SK-N-SH treated with all-trans-retinoic acid at 6 μM for 48 hours (cell line): ENCODE measurements around the gene ICE1.

Experiments
- ATAC-seq: fragments of 200-7000 bp; cut with Tn5 transposase; 3 replicates; pipeline ENCODE4 v1.9.1; 2020; ENCODE audit warnings: mild to moderate bottlenecking, moderate library complexity
- ARNTL ChIP-seq: fragments of 450-650 bp; formaldehyde crosslinking; IDR thresholded peaks from 2 replicates; pipeline ENCODE4 v1.5.0; 2020; ENCODE audit warnings: low read depth, mild to moderate bottlenecking, moderate library complexity, borderline replicate concordance
- BACH2 ChIP-seq: fragments of 250-450 bp; sonication (Bioruptor Pico); IDR thresholded peaks from 2 replicates; pipeline ENCODE4 v1.9.0; 2021; ENCODE audit warnings: mild to moderate bottlenecking, borderline replicate concordance
- CREB5 ChIP-seq: fragments of 250-450 bp; sonication (Bioruptor Pico); IDR thresholded peaks from 2 replicates; pipeline ENCODE4 v1.5.1; 2020; ENCODE audit warnings: low read depth, mild to moderate bottlenecking, moderate library complexity
- CSDC2 ChIP-seq: fragments of 250-450 bp; sonication (Bioruptor Pico); IDR thresholded peaks from 2 replicates; pipeline ENCODE4 v1.5.0; 2020; ENCODE audit warnings: mild to moderate bottlenecking, moderate library complexity
- ESRRG ChIP-seq: fragments of 250-450 bp; sonication (Bioruptor Pico); IDR thresholded peaks from 2 replicates; pipeline ENCODE4 v1.6.1; 2021; ENCODE audit warnings: mild to moderate bottlenecking
- GLIS3 ChIP-seq: fragments of 250-450 bp; sonication (Bioruptor Pico); IDR thresholded peaks from 2 replicates; pipeline ENCODE4 v1.5.0; 2020; ENCODE audit warnings: mild to moderate bottlenecking, moderate library complexity
- ISL1 ChIP-seq: fragments of 250-450 bp; sonication (Bioruptor Pico); IDR thresholded peaks from 2 replicates; pipeline ENCODE4 v2.1.2; 2022; ENCODE audit warnings: mild to moderate bottlenecking, moderate library complexity
- OSR1 ChIP-seq: fragments of 250-450 bp; sonication (Bioruptor Pico); IDR thresholded peaks from 2 replicates; pipeline ENCODE4 v1.8.0; 2022; ENCODE audit warnings: moderate library complexity, mild to moderate bottlenecking, inconsistent platforms
- POU6F1 ChIP-seq: fragments of 250-450 bp; sonication (Bioruptor Pico); IDR thresholded peaks from 2 replicates; pipeline ENCODE4 v1.8.0; 2021; ENCODE audit warnings: low read depth, mild to moderate bottlenecking, moderate library complexity, borderline replicate concordance
- PPARA ChIP-seq: fragments of 250-450 bp; sonication (Bioruptor Pico); IDR thresholded peaks from 2 replicates; pipeline ENCODE4 v1.5.0; 2020; ENCODE audit warnings: mild to moderate bottlenecking, borderline replicate concordance
- RARB ChIP-seq: fragments of 250-450 bp; sonication (Bioruptor Pico); IDR thresholded peaks from 2 replicates; pipeline ENCODE4 v1.8.0; 2021; ENCODE audit warnings: mild to moderate bottlenecking, moderate library complexity
- SNAI2 ChIP-seq: fragments of 250-450 bp; sonication (Bioruptor Pico); IDR thresholded peaks from 2 replicates; pipeline ENCODE4 v1.5.0; 2020; ENCODE audit warnings: mild to moderate bottlenecking, moderate library complexity
- TCF4 ChIP-seq: fragments of 250-450 bp; sonication (Bioruptor Pico); IDR thresholded peaks from 2 replicates; pipeline ENCODE4 v1.8.0; 2021; ENCODE audit warnings: mild to moderate bottlenecking, moderate library complexity, borderline replicate concordance
- TOX ChIP-seq: fragments of 250-450 bp; sonication (Bioruptor Pico); IDR thresholded peaks from 2 replicates; pipeline ENCODE4 v1.8.0; 2021; ENCODE audit warnings: mild to moderate bottlenecking, moderate library complexity, borderline replicate concordance
- ZFP3 ChIP-seq: fragments of 250-450 bp; sonication (Bioruptor Pico); IDR thresholded peaks from 2 replicates; pipeline ENCODE4 v1.5.0; 2020; ENCODE audit warnings: mild to moderate bottlenecking, moderate library complexity
- ZNF565 ChIP-seq: fragments of 450-650 bp; formaldehyde crosslinking; conservative IDR thresholded peaks from 2 replicates; pipeline ENCODE4 v1.5.0; 2020; ENCODE audit warnings: low read depth, mild to moderate bottlenecking, moderate library complexity
- ZNF70 ChIP-seq: fragments of 450-650 bp; formaldehyde crosslinking; IDR thresholded peaks from 2 replicates; pipeline ENCODE4 v1.5.0; 2020; ENCODE audit warnings: mild to moderate bottlenecking, moderate library complexity
- ZNF8 ChIP-seq: fragments of 450-650 bp; formaldehyde crosslinking; IDR thresholded peaks from 2 replicates; pipeline ENCODE4 v1.5.0; 2020; ENCODE audit warnings: mild to moderate bottlenecking, moderate library complexity
- TF ChIP-seq, protein P1 (sequence below): fragments of 250-450 bp; sonication (Bioruptor Pico); IDR thresholded peaks from 2 replicates; pipeline ENCODE4 v1.5.0; 2020; ENCODE audit warnings: mild to moderate bottlenecking, moderate library complexity
- TF ChIP-seq, protein P2 (sequence below): fragments of 250-450 bp; sonication (Bioruptor Pico); IDR thresholded peaks from 2 replicates; pipeline ENCODE4 v1.5.1; 2021; ENCODE audit warnings: mild to moderate bottlenecking, moderate library complexity

Gene ICE1

DNA sequence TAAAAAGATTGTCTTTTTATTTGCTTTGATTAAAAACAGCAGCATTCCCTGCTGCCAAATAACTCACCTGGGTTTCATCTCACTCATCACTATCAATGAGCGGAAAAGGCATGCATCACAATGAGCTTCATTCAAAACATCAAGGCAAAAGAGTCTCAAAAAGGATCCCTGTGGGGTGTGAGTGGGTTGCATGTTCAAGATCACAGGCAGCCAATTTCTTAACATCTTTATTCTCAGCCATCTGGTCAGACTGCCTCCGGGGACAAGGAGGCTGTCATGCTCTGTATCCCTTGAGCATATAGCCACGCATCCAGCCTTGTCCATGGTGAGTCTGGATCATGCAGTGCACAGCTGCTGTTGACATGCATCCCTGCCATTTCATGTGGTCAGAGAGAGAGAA, 117.1 kb downstream of the ICE1 start:
- no peak for TF ChIP-seq RARB (CRISPR knock-in tag)
- TF ChIP-seq ZNF70 (CRISPR knock-in tag), result no peak
- TF ChIP-seq BACH2 (CRISPR knock-in tag), result no peak
- no peak for TF ChIP-seq ZNF565 (CRISPR knock-in tag)
- no peak for TF ChIP-seq CSDC2 (CRISPR knock-in tag)
- TF ChIP-seq POU6F1 (CRISPR knock-in tag), result no peak
- TF ChIP-seq, protein P1, sequence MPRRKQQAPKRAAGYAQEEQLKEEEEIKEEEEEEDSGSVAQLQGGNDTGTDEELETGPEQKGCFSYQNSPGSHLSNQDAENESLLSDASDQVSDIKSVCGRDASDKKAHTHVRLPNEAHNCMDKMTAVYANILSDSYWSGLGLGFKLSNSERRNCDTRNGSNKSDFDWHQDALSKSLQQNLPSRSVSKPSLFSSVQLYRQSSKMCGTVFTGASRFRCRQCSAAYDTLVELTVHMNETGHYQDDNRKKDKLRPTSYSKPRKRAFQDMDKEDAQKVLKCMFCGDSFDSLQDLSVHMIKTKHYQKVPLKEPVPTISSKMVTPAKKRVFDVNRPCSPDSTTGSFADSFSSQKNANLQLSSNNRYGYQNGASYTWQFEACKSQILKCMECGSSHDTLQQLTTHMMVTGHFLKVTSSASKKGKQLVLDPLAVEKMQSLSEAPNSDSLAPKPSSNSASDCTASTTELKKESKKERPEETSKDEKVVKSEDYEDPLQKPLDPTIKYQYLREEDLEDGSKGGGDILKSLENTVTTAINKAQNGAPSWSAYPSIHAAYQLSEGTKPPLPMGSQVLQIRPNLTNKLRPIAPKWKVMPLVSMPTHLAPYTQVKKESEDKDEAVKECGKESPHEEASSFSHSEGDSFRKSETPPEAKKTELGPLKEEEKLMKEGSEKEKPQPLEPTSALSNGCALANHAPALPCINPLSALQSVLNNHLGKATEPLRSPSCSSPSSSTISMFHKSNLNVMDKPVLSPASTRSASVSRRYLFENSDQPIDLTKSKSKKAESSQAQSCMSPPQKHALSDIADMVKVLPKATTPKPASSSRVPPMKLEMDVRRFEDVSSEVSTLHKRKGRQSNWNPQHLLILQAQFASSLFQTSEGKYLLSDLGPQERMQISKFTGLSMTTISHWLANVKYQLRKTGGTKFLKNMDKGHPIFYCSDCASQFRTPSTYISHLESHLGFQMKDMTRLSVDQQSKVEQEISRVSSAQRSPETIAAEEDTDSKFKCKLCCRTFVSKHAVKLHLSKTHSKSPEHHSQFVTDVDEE (CRISPR knock-in tag), result no peak
- no peak for TF ChIP-seq ZFP3
- TF ChIP-seq TOX, result no peak
- no peak for TF ChIP-seq PPARA (CRISPR knock-in tag)
- TF ChIP-seq TCF4, result no peak
- TF ChIP-seq GLIS3 (CRISPR knock-in tag), result no peak
- TF ChIP-seq ARNTL, result no peak
- no peak for TF ChIP-seq OSR1 (CRISPR knock-in tag)
- TF ChIP-seq ZNF8 (CRISPR knock-in tag), result no peak
- TF ChIP-seq, protein P2, sequence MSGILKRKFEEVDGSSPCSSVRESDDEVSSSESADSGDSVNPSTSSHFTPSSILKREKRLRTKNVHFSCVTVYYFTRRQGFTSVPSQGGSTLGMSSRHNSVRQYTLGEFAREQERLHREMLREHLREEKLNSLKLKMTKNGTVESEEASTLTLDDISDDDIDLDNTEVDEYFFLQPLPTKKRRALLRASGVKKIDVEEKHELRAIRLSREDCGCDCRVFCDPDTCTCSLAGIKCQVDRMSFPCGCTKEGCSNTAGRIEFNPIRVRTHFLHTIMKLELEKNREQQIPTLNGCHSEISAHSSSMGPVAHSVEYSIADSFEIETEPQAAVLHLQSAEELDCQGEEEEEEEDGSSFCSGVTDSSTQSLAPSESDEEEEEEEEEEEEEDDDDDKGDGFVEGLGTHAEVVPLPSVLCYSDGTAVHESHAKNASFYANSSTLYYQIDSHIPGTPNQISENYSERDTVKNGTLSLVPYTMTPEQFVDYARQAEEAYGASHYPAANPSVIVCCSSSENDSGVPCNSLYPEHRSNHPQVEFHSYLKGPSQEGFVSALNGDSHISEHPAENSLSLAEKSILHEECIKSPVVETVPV (CRISPR knock-in tag), result no peak
- TF ChIP-seq ISL1 (CRISPR knock-in tag), result no peak
- no peak for TF ChIP-seq SNAI2 (CRISPR knock-in tag)
- TF ChIP-seq CREB5 (CRISPR knock-in tag), result no peak
- no peak for TF ChIP-seq ESRRG (CRISPR knock-in tag)
- TF ChIP-seq, all 23 proteins: peak for 0
- ATAC-seq, result no peak
